Fibroblast of pulmonary artery (primary cell): ENCODE data around the gene ATXN1.
A peak's percentile ranks its signal among the peaks of the same experiment; 100 is the strongest.

Source experiments
- DNase-seq: peaks from one replicate; pipeline ENCODE4 v3.0.0-alpha.2; 2010; ENCODE audit warnings: low read depth
- H3K4me3 ChIP-seq: replicated peaks from 2 replicates; pipeline ENCODE4 v1.5.1; 2011; ENCODE audit warnings: low read depth, mild to moderate bottlenecking, control low read depth, low read length, moderate library complexity
- TF ChIP-seq, protein P1 (sequence below): IDR thresholded peaks from 2 replicates; pipeline ENCODE4 v1.5.1; 2011; ENCODE audit warnings: mild to moderate bottlenecking, control low read depth, low read length, inconsistent platforms; ENCODE audit errors: missing control alignments

ATXN1 gene

DNA sequence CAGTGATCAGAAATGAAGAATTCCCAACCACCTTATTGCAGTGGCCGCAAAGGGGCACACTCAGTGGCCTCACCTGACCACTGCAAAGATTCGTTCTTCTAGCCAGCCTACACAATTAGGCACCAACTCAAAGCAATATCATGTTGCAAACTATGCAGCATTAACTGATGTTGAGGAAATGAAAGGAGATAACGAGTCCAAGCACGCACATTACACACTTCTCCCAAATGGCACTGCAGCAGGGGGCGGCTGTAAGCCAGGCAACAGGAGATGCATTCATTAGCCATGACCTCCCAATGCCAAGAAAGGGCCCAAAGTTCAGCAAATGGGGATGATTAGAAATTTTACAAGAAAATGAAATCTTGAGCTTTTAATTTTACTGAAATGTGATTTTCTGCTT, 39.3 kb downstream of the ATXN1 start:
- no peak overlapping the region for H3K4me3 ChIP-seq
- DNase-seq = no peak
- TF ChIP-seq, protein P1, sequence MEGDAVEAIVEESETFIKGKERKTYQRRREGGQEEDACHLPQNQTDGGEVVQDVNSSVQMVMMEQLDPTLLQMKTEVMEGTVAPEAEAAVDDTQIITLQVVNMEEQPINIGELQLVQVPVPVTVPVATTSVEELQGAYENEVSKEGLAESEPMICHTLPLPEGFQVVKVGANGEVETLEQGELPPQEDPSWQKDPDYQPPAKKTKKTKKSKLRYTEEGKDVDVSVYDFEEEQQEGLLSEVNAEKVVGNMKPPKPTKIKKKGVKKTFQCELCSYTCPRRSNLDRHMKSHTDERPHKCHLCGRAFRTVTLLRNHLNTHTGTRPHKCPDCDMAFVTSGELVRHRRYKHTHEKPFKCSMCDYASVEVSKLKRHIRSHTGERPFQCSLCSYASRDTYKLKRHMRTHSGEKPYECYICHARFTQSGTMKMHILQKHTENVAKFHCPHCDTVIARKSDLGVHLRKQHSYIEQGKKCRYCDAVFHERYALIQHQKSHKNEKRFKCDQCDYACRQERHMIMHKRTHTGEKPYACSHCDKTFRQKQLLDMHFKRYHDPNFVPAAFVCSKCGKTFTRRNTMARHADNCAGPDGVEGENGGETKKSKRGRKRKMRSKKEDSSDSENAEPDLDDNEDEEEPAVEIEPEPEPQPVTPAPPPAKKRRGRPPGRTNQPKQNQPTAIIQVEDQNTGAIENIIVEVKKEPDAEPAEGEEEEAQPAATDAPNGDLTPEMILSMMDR = no peak

DNA sequence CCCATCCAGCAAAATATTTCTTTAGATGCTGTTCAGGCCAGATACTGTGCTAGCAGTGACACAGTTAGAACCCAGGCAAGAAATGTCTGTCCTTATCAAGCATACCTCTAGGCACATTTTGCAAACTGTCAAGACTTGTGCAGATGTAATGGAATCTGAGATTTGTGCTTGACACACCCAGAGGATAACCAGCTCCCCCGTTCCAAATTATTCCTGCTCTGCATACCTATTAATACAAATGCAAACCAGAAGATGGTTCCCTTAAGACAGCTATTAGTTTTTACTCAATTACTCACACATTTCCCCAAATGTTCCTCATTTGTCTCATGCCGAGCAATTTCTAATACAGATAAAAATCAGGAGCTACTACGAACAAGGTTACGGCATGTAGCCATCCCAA, 40.4 kb downstream of the ATXN1 start:
- H3K4me3 ChIP-seq = no peak overlapping the region
- no peak for DNase-seq
- TF ChIP-seq, protein P1 = no peak

DNA sequence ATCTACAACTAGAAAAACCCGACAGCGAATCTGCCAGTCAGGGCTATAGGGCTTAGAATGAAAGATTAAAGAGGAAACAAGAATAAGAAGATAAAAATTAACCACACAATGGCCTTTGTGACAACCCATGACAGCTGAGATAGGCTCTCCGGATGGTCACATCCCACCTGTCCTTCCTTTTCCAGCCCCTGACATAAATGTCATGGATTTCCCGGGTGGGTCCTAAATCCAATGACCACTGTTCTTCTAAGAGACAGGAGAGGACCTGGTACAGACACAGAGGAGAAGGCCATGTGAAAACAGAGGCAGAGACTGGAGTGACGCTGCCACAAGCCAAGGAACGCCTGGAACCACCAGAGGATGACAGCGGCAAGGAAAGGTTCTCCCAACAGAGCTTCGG, 41.8 kb downstream of the ATXN1 start:
- no peak for DNase-seq
- H3K4me3 ChIP-seq = no peak overlapping the region
- TF ChIP-seq, protein P1 = no peak

DNA sequence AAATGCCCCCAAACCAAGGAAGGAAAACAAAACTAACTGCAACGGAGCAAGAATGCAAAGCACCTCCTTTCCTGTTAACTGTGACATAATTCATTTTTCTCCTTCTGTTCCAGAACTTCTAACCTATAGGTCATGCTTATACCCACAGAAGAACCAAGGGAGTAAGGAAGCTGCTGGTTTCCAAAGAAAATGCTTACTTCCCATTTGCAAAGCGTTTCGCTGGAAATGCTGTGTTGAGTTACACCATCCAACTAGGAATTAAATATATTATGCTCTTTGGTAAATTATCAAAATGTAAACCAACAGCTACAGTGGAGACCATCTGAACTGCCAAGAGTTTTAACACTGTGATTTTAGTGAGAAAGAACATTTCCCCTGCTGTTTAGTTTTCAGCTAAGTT, 42.9 kb downstream of the ATXN1 start:
- no peak for DNase-seq
- no peak overlapping the region for H3K4me3 ChIP-seq
- TF ChIP-seq, protein P1 = no peak

DNA sequence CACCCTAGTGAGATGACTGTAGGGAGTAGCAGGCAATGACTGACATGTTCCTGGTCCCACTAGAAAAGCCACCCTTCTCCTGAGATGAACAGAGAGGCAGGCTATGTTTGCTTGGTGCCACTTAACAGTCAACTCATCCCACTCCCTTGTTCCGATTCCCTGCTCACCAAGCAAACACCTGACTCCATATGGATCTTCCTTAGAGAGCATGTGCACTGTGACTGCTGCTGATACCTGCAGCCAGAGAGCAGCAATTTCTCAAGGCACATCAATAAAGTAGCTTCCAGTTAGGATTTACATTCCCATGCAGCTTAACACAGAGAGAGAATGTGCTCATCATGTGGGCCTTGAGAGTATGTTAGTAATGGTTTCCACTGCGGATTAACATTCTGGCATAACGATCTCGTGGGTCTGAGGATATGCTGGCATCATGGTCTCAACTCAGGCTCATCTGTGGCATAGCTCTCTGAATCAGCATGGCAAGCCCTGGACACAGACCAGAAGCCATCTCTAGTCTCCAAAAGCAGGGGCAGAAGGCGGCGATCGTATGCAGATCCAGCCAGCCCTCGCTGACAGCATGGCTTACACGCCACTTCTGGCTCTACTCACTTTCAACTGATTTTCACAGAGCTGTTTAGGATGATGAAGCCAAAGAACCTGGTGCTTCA, 43.9 kb downstream of the ATXN1 start:
- no peak for DNase-seq
- TF ChIP-seq, protein P1 = no peak
- no peak overlapping the region for H3K4me3 ChIP-seq

DNA sequence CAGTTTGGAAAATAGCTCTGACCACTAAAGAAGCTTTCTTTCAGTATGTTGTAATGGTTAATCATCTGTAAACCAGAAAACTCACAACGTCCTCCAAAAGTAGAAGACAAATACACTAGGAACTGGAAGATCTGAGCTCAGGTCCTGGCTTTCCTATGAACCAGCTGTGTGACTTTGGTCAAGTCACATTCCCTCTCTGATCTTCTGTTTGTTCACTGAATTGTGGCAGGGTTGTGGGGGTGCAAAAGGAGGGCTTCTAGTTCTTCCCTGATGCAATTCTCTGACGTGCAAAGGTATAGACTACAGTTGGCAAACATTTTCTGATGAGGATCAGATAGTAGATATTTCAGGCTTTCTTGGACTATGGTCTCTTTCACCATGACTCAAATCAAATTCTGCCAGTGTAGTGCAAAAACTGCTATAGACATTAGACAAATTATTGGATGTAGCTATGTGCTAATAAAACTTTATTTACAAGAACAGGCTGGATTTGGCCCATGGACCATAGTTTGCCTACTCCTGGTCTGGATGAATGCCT, 44.9 kb downstream of the ATXN1 start:
- TF ChIP-seq, protein P1 = no peak
- DNase-seq = no peak
- no peak overlapping the region for H3K4me3 ChIP-seq

DNA sequence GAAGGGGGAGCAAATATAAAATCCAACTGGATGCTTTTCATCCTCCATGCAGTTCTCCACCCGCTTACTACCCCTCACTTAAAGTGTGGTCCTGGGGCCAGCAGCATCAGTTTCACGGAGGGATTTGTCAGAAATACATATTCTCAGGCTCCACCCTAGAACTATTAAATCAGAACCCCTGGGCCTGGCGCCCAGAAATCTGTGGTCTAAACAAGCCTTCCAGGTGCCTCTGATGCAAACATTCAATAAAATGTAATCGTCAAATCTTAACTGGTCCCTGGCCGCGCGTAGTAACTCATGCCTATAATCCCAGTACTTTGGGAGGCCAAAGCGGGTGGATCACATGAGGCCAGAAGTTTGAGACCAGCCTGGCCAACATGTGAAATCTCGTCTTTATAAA, 47.7 kb downstream of the ATXN1 start:
- peak overlapping the region; percentile 37 for H3K4me3 ChIP-seq
- TF ChIP-seq, protein P1 = no peak
- no peak for DNase-seq
